Right ventricle myocardium inferior (tissue), 1 donor: ENCODE measurements around the gene DPYSL5. TPM values are rescaled to one million over a fixed set of nuclear protein-coding genes. Genes with fewer than 3 reads are reported as not detected.

Source experiments
- ATAC-seq: fragments of 200-7000 bp; cut with Tn5 transposase; one replicate; pipeline ENCODE4 v1.9.1; 2020; ENCODE audit warnings: mild to moderate bottlenecking, moderate library complexity
- DNase-seq: peaks from one replicate; pipeline ENCODE4 v3.0.0; 2021; ENCODE audit errors: missing footprints
- intact Hi-C: fragments of 100-400 bp; cut with DNase I; formaldehyde crosslinking; loops from one replicate; pipeline ENCODE4 v1.11.0; 2022
- total RNA-seq: library from RNA; stranded (reverse); fragmentation: NEBNext Ultra II Directional; extraction: Animal tissue kit (Norgen Biotek cat#: 25700); gene quantifications from one replicate; pipeline ENCODE4 v1.2.1, GENCODE V29; 2021
- donor health status: DM: no; HTN: yes; CAD: no; lungs with severe emphysema.

DPYSL5 gene
- total RNA-seq, 1 donor from 2014 or later, result not detected

GRCh38 chr2:26970928-26971627, 123.1 kb downstream of the DPYSL5 start:
- DNase-seq, result no peak
- peak; percentile 33 for ATAC-seq
- intact Hi-C loops, result loop anchor here (2.0 to 5.0 kb wide), 2 partner anchors 46 to 241 kb away; partner anchors contain the start of genes ATRAID and SLC5A6

GRCh38 chr2:26971911-26972786, 124.2 kb downstream of the DPYSL5 start:
- ATAC-seq (no peak), DNase-seq (no peak)
- intact Hi-C loops, result loop anchor here (2.0 to 5.0 kb wide), 2 partner anchors 45 to 240 kb away; partner anchors contain the start of genes ATRAID and SLC5A6

- DNase-seq (no peak), ATAC-seq (no peak)
- intact Hi-C loops, result loop anchor here (5.0 kb wide), 1 partner anchor 238 kb away; the partner anchor contains the start of genes ATRAID and SLC5A6
Measured at GRCh38 chr2:26974352-26974751, 126.4 kb downstream of the DPYSL5 start.

- DNase-seq (no peak), ATAC-seq (no peak)
- intact Hi-C loops, result no loop called here
Measured at GRCh38 chr2:26975102-26975501, 127.2 kb downstream of the DPYSL5 start.

GRCh38 chr2:26975656-26976055, 127.7 kb downstream of the DPYSL5 start:
- intact Hi-C loops, result no loop called here
- DNase-seq (no peak), ATAC-seq (no peak)

- ATAC-seq (no peak), DNase-seq (no peak)
- intact Hi-C loops, result no loop called here
Measured at GRCh38 chr2:26976237-26976636, 128.3 kb downstream of the DPYSL5 start.

GRCh38 chr2:26977012-26977411, 129.1 kb downstream of the DPYSL5 start:
- ATAC-seq (no peak), DNase-seq (no peak)
- intact Hi-C loops, result no loop called here

- intact Hi-C loops, result no loop called here
- DNase-seq, result no peak
- ATAC-seq, result no peak
Measured at GRCh38 chr2:26978061-26978596, 130.2 kb downstream of the DPYSL5 start.

- intact Hi-C loops, result no loop called here
Measured at GRCh38 chr2:26979741-26980140, 131.8 kb downstream of the DPYSL5 start.

GRCh38 chr2:26980971-26981370, 133.0 kb downstream of the DPYSL5 start:
- intact Hi-C loops, result no loop called here
- ATAC-seq, result no peak
- no peak for DNase-seq

More at GRCh38 chr2:26979741-26980140, 131.8 kb downstream of the DPYSL5 start:
- DNase-seq, result no peak
- no peak for ATAC-seq

GRCh38 chr2:26982102-26982742, 134.3 kb downstream of the DPYSL5 start:
- ATAC-seq, result peak; percentile 81
- peak; percentile 75 for DNase-seq
- intact Hi-C loops, result no loop called here

- intact Hi-C loops, result no loop called here
- ATAC-seq (no peak), DNase-seq (no peak)
Measured at GRCh38 chr2:26983746-26984145, 135.8 kb downstream of the DPYSL5 start.

GRCh38 chr2:26985807-26986206, 137.9 kb downstream of the DPYSL5 start:
- intact Hi-C loops, result no loop called here
- ATAC-seq (no peak), DNase-seq (no peak)

- DNase-seq, result no peak
- intact Hi-C loops, result no loop called here
- ATAC-seq, result no peak
Measured at GRCh38 chr2:26986576-26986975, 138.6 kb downstream of the DPYSL5 start.

- ATAC-seq, result no peak
- intact Hi-C loops, result no loop called here
Measured at GRCh38 chr2:26988058-26988860, 140.3 kb downstream of the DPYSL5 start.

GRCh38 chr2:26989156-26989555, 141.2 kb downstream of the DPYSL5 start:
- ATAC-seq, result no peak
- DNase-seq, result no peak
- intact Hi-C loops, result no loop called here

More at GRCh38 chr2:26988058-26988860, 140.3 kb downstream of the DPYSL5 start:
- no peak for DNase-seq

- intact Hi-C loops, result no loop called here
- DNase-seq (no peak), ATAC-seq (no peak)
Measured at GRCh38 chr2:26991717-26992116, 143.8 kb downstream of the DPYSL5 start.

- ATAC-seq, result no peak
Measured at GRCh38 chr2:26993768-26994167, 145.8 kb downstream of the DPYSL5 start.

More at GRCh38 chr2:26993768-26994167, 145.8 kb downstream of the DPYSL5 start:
- no peak for DNase-seq
- intact Hi-C loops, result no loop called here
